IMR-90 (cell line): Measurements from ENCODE around the gene SRP19.

ENCODE experiments used
- MXI1 ChIP-seq: IDR thresholded peaks from 2 replicates; pipeline ENCODE4 v1.6.1; 2012; ENCODE audit warnings: low read depth, mild to moderate bottlenecking, low read length, moderate library complexity, borderline replicate concordance
- RFX5 ChIP-seq: IDR thresholded peaks from 2 replicates; pipeline ENCODE4 v1.8.0; 2012; ENCODE audit warnings: low read depth, mild to moderate bottlenecking, low read length, moderate library complexity
- SMC3 ChIP-seq: fragments of 150-350 bp; IDR thresholded peaks from 2 replicates; pipeline ENCODE4 v1.6.1; 2016; ENCODE audit warnings: low read depth, mild to moderate bottlenecking, antibody characterized with exemption, low read length, moderate library complexity
- TF ChIP-seq, protein P1 (sequence below): conservative IDR thresholded peaks from 2 replicates; pipeline ENCODE4 v1.5.1; 2012; ENCODE audit warnings: mild to moderate bottlenecking, low read depth, low read length, improper control_type of control experiment

DNA sequence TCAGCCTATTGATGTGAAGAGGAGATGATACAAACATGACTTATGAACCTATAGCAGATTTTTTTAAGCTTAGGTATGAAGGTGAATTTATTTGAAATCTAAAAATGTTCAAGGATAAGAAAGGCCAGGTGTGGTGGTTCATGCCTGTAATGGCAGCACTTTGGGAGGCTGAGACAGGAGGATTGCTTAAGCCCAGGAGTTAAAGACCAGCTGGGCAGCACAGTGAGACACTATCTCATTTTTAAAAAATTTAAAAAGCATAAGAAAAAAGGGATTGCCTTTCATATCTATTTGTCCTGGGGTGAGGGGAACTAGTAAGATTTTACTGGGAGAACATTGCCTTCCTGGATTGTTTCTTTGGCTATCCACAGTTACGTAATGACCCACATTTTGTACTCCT, 40.8 kb upstream of the SRP19 start:
- TF ChIP-seq, protein P1, sequence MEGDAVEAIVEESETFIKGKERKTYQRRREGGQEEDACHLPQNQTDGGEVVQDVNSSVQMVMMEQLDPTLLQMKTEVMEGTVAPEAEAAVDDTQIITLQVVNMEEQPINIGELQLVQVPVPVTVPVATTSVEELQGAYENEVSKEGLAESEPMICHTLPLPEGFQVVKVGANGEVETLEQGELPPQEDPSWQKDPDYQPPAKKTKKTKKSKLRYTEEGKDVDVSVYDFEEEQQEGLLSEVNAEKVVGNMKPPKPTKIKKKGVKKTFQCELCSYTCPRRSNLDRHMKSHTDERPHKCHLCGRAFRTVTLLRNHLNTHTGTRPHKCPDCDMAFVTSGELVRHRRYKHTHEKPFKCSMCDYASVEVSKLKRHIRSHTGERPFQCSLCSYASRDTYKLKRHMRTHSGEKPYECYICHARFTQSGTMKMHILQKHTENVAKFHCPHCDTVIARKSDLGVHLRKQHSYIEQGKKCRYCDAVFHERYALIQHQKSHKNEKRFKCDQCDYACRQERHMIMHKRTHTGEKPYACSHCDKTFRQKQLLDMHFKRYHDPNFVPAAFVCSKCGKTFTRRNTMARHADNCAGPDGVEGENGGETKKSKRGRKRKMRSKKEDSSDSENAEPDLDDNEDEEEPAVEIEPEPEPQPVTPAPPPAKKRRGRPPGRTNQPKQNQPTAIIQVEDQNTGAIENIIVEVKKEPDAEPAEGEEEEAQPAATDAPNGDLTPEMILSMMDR: no peak
- no peak for TF ChIP-seq MXI1
- TF ChIP-seq RFX5: no peak
- TF ChIP-seq SMC3: no peak
